NCI-H1417 treated with DMSO at 0.1 percent for 48 hours (cell line): ENCODE results near the gene EDAR.

Experiments used
- DNase-seq: peaks from one replicate; lab custom pipeline; 2025; lab: John Stamatoyannopoulos, UW

EDAR gene

DNA sequence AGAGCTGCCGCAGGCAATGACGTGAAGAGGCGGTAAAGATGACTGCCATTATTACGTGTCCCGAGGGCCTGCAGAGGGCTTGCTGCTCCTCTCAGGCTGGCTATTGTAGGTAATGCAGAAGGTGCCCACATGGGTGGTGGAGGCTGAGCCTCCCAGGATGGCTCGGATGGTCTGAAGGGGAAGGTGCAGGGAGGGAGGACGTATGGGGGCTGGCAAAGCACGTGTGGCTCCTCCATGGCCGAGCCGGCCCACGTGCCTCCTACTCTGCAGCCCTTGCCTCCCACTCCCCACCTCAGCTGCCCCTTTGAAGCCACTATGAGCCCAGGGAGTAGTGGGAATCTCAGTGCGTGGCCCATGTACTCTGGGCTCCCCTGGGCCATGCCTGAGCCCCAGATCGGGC is 48.9 kb downstream of the EDAR start:
- DNase-seq, result no peak

DNA sequence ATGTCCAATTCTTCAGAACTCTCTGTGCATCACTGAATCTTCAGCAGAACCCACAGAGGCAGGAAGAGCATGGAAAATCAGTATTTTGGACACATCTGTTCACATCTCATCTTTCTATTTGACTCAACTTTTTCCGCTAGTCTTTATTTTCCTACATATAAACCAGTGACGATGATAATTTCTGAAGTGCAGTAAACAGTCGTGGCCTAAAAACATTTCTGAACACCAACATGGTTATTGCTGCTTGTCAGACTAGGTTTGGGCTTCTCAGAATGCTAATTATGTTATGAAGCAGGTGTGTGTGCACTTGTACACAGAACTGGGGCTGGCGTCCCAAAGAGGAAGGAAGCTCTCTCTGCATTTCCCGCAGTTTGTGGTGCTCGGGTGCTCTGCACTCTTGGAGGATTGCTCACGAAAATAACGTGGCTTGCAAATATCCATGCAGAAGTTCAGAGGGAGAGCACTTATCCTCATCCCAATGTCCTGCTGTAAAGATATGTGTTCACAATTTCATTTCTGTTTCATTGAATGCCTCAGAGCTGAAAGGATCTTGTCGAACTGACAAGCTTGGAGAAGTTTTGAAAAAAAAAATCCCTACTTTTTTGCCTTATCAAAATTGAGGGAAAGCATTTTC is 50.8 kb downstream of the EDAR start:
- DNase-seq, result no peak

DNA sequence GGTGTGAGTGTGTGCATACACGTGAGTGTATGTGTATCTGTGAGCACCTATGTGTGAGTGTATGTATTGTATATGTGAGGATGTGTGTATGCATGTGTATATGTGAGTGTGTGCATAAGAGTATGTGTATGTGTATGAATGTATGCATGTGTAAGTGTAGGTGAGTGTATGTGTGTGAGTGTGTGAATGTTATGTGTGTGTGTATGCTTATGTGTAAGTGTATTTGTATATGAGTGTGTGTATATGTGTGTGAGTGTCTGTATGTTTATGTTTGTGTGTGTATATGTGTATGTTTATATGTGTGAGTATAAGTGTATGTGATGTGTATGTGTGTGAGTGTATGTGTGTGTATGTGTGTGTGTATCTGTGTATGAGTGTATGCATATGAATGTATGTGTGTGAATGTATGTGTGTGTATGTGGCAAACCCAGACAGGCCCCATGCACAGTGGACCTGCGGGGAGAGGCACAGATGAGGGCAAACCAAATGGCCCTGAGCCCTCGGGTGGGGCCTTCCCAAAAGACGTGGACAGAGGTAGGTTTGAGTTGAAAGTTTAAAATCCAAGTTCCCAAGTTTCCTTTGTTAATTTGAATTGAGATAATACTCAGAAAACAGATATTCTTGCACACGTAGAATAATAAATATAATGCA is 51.5 kb downstream of the EDAR start:
- DNase-seq, result no peak

DNA sequence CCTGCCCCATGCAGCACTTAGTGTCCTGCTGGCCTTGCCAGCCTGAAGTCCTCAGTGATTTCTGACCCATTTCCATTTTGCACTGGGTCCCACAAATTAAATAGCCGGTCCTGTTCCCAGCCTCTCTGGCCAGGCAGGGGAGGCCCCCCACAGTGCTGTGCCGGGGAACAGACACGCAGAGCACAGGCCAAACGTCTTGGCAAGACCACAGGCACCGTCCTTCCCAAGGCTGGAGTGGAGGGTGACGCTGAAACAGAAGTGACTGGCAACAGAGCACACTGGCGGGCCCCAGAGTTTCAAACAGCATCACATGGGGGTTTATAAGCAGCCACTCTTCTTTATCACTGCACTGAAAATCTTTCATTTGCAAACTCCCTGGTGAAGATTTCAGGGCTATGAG is 52.2 kb downstream of the EDAR start:
- no peak for DNase-seq

DNA sequence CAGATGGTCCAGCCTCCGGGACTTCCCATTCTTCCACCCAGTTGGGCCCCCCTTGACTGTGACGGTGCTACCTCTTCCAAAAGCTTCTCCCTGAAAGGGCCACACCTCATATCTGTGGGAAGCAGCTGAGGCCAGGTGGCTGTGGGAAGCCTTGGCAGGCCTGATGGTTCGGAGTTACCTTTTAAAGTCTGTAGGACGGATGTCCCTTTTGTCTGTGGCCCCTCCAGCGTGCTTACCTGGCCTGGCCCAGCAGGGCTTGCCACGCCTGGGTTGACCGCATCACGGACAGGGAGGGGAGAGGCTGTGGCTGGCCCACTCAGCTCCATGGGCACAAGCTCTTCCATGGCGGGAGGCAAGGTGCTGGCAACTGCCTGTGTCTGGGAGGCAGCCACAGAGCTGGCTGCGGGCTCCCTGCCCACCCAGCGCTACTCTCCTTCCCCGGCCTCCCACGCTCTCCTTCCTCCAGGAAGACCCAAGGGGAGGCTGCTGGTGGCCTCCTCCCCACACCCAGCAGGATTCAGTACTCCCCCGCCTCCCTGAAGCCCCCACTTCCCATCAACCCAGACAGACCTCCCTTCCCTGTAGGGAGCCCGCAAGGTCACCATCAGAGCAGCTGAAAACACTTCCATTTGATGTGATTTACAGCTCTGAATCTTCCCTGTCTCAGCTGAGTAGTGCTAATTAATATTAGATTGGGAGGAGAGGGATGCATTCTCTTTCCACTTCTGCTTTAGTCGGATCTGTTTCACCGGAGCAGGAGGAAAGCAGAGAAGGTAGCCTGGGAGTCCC is 52.8 kb downstream of the EDAR start:
- no peak for DNase-seq

DNA sequence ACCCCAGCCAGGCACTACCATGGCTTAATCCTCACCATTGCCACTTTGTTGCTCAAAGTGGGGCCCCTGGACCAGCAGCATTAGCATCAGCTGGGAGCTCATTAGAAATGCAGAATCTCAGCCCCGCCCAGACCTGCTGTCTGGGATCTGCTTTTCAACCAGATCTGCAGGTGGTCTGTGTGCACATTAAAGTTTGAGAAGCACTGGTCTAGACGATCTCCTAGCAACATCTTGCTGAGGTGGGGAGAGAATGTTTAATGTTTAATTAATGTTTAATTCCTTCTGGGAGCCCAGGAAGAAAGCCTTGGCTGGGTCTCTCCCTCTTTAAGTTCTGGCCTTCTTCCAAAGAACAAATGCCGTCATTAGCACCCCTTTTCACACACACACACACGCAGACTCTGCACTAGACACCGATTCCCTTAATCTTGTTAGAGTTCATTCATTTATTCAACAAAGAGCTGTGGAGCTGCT is 53.7 kb downstream of the EDAR start:
- DNase-seq, result no peak

DNA sequence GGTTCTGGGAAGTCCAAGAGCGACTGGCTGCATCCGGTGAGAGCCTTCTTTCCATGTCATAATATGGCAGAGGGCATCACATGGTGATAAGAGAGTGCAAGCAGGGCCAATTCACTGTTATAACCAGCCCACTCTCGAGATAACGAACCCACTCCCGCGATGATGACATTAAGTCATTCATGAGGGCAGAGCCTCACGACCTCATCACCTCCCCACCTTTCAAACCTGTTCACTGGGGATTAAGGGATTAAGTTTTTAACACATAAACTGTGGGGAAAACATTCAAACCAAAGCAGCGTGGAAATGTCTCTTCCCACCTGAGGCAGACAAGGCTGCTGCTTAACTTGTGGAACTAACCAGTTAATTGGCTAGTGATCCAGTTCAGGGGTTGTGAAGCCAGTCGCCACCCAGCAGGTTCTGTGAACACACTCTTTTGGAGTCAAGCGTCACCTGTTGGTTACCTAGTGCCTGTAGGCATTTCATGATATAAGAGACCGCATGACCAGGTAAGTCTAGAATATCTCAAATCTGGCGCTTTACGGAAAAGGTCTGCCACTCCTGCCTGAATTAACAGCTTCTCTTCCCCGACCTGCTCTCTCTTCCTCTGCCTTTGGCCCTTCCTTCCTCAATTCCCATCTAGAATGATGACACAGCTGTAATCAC is 54.3 kb downstream of the EDAR start:
- DNase-seq, result no peak

DNA sequence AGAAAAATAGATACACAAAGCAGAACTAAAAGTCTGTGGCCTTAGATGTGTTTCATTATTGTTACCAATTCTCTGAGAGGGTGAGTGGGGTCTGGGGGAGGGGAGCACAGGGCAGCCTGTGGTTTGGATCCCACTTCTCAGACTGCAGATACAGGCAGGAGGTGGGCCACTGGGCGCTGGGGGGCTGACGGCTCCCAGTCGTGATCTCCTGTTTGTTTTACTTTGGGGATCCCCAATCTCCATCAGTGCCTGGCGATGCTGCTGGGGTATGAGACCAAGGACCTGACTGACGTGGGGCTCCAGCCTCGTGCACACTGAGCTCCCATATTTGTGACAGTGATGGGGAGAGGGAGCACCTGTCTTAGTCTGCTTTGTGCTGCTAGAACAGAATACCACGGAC is 54.9 kb downstream of the EDAR start:
- no peak for DNase-seq

DNA sequence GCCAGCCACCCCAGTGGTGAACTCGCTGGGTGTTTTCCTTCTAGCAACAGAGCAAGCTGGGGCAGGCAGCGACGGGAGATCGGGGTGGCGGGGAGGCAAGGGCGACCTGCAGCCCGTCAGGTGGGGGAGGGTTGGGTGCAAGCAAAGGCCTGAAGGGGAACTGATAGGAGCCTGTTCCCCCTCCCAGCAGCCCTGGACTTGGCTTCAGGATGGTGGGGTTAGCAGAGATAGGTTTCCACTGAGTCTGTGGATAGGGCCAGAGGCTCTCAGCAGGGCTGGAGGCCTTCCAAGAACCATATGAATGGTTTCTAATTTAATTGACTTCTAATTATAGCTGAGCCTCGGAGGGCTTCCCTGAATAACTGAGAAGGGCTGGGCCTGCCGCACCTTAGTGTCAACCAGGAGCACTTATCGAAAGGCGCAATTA is 55.3 kb downstream of the EDAR start:
- DNase-seq, result no peak

DNA sequence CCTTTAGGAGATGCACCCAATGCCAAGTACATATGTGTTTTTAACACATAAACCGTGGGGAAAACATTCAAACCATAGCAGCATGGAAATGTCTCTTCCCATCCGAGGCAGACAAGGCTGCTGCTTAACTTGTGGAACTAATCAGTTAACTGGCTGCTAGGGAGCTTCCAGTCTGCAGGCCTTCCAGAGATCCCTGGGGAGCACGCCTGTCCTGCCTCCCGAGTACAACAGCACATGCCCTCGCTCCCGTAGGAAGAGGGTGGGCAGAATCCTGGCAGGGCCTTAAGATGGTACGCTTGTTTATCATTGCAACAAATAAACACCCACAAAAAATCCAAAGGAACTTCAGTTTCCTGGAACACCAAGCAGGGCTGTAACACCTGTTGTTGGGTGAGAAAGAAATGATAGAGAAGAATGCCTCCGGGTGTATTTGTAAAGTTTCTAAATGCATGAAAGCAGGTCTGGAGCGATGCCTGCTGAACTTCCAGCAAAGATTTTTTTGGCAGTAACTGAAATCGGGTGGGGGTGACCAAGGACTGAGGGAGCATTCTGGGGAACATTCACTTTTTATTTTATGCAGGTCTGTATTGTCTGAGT is 56.2 kb downstream of the EDAR start:
- DNase-seq, result no peak

DNA sequence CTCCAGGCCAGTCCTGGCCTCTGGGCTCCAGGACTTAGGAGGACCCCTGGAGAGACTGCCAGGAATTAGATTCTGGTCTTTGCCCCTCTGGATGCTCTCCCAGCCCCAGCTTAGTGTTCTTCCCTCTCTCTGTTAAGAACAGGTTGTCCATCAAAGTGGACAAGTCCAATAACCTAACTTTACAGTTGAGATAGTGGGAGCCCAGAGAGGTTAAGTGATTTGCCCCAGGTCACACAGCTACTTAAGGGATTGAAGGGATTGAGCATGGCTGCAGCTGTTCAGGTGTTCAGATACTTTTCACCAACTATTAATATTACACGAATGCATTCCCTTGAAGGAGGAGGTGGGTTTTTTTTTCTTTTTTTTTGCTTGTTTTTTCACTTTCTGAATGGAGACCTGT is 57.6 kb downstream of the EDAR start:
- no peak for DNase-seq

DNA sequence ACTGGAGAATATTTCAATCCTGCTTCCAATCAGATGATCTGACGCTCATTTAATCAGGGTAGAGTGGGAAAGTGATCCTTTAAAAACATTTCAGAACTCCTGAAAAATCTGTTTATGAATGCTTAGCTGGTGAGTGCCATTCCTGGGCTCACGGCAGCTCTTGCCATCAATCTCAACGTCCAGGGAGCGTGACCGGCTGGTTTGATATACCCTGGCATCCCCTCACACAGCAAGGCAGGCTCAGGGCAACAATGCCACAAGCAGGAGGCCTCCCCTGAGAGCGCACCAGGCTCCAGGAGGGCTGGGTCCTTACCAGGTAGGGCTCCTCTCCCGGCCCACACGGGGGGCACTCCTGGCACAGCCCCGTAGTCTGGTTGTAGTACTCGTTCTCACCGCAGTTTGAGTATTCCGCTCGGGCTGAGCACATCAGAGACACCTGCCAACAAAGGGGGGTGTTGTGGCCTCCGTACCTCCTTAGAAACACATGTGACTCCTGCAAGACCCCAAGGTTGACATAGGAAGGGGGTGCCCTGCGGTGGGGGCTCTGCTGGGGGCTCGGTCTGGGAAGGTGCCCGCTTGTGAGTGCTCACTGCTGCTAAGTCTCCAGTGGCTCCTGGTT is 59.1 kb downstream of the EDAR start:
- DNase-seq, result no peak

DNA sequence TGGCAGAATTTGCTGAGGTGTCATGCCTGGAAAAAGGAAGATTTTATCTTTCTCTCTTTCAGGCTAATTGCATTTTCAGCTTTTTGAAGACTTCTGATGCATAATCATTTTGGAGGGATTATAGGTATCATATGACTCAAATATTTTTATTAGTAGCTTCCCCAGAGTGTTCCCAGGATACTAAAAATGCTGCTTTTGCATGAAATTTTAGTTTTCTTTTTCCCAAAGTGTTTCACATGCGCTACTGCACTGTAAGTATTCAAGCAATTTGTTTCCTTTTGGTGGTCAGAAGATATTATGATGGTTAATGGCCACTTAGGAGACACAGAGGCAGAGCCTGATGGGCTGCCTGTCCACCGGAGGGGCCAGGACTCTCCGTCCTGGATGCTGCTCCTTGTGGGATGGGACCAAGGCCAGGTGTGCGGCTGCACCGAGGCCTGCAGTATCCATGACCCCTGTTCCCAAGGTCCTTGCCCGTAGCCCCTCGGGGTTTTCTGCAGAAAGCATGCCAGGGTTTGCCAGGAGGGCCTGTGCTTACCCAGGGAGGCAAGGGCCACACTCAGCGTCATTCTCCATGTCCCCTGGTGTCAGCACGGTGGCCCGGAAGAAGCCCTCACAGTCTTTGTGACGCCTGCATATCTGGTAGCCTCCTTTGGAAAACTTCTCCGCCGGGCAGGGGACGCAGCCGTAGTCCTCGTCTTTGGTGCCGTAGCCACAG is 60.2 kb downstream of the EDAR start:
- DNase-seq, result no peak

DNA sequence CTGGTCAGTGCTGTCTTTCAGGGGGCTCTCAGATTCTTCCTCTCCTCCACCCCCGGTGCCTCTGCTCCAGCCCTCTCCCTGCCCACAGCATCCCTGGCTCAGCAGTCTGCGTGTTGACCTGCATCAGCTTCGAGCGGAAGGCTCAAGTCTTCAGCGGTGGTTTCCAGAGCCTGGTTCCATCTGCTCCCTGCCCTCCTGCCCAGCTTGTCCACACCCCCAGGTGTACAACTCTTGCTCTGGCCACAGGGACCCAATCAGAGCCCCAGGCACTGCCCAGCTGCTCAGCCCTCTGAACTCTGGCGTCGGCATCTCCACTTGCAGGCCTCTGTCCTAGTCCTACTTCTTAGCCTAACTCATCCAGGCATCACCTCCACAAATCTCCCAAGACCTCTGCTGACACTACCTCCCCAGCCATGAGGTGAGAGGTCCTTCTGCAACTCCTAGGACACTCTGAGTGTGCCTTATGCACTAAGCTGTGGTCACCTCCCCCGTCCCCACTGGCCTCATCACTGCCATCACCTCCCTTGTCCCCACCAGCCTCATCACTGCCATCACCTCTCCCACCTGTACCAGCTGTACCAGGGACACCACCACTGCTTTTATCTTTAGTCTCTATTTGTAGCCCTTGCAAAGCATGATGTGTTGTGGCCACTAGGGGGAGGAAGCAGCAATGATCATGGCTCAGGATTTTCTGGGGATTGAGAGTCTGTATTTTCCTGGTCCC is 60.9 kb downstream of the EDAR start:
- DNase-seq, result no peak

DNA sequence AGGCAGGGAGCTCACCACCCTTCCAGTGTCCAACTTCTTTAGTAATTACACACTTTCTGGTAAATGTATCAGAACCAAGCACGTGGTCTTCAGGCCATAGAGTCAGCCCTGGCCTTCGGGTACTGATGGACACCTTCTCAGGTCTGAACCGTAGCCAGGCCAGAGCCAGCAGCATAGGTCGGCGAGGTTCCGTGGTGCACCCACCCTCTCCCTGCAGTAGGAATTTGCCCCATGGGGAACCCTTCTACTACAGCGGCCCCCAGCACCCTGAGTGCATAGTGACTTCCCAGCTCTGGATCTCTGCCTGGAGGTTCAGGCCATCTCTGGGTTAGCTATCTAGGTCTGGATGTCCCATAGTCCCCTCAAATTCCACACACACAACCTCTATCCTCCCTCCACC is 61.6 kb downstream of the EDAR start:
- no peak for DNase-seq

DNA sequence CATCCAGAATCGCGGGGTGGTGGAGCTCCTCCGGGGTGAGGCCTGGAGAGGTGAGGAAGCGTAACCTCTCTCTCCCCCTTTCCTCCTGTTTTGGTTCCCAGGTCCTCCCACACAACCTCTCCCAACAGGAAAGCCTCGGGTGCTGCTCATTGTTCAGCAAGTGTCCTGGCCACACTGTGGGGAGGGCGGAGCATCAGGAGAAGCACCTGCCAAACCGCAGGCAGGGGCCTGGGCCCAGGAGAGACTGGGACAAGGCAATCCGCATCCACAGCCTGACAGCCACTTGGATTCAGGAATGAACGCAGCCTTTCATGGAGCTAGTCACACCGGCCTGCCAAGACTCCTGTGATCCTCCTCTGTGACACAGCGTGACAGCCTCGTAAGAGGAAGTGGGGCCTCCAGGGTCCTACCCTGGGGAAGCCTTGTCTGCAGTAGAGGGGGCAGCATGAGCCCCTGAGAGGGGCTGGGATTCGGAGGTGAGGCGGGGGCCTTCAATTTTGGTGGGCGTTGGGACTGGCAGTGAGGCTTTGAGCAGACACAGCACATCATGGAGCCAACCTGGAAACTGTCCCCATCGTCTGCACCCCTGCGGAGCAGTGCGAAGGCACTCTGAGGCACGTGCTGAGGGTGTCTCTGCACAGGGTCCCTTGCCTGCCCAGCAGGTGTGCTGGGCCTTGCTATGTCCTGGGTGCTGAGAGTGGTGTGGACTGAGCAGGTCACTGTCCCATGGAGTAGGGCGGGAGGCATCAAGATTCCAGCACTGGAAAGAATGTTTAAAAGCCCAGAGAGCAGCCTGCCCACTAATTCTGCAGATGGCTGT is 62.2 kb downstream of the EDAR start:
- no peak for DNase-seq

DNA sequence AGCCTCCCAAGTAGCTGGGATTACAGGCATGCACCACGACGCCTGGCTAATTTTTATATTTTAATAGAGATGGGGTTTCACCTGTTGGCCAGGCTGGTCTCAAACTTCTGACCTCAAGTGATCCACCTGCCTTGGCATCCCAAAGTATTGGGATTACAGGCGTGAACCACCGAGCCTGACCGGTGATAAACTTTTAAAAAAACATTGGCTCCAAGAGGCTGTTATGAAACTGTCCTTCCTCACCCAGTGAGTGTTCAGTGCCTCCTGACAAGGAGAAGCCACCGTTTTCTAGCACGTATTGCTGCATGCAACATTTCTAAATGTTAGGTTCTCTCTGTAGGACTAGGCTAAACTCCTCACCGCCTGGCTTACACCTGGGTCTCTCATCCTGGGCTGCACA is 63.3 kb downstream of the EDAR start:
- no peak for DNase-seq

DNA sequence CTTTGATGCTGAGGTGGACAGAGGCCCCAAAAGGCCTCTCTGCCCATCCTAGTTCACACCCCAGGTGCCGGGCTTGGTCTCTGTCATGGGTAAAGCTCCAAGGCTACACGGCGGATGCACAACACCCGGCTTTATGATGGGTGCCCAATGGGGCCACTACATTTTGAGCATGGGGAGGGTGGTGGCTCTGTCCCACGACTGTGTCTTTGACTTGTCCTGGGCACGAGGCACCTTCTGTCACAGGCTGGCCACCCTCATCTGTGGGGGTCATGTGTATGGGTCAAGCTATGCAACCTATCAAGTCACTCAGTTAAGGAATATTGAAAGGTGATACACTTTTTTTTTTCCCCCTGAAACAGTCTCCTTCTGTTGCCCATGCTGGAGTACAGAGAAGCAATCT is 63.7 kb downstream of the EDAR start:
- no peak for DNase-seq

DNA sequence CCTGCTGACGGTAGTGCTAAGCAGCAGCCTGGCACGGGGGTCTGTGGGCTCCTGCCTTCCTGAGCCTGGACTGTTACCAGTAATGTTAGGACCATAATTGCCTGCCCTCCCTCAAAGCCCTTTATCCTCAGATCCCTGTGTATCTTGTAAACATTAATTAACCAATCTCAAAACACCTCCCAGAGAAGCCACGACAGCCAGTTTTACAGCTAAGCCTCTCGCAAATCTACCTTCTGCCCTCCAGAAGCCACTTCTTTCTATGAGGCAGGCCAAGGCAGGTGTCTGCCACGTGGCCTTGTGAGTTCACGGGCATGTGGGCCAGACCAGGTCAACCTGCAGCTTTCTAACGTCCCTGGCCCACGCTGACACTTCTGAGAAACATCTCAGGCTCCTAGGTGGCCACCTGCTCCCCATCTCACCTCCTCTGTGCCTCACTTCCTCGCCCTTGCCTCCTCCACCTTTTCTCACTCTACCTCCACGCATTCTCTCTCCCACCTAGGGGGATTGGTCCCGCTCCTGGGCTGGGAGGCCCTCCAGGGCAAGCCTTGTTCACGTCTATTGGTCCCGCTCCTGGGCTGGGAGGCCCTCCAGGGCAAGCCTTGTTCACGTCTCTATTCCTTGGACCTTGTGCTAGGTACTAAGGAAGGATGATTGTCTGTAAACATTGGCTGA is 64.3 kb downstream of the EDAR start:
- DNase-seq, result no peak
